Mesenchymal stem cell (in vitro differentiated cells and primary cell): ENCODE measurements around the gene MOB2.

Experiments
- DNase-seq: peaks from one replicate; pipeline ENCODE4 v3.0.0-alpha.2; 2013
- H2AFZ ChIP-seq: one replicate; pipeline ENCODE4 v1.6.1; 2013; ENCODE audit warnings: low read depth, mild to moderate bottlenecking, control low read depth, inconsistent platforms, low read length, moderate library complexity
- H2AK5ac ChIP-seq: 2 replicates; pipeline ENCODE4 v1.6.1; 2013; ENCODE audit warnings: low read length, moderate library complexity, mild to moderate bottlenecking, inconsistent platforms; ENCODE audit not compliant: severe bottlenecking
- H2BK120ac ChIP-seq: one replicate; pipeline ENCODE4 v1.6.1; 2013; ENCODE audit warnings: low read depth, mild to moderate bottlenecking, inconsistent platforms, low read length, moderate library complexity
- H2BK12ac ChIP-seq, 2 experiments: one replicate each; pipeline ENCODE4 v1.6.1; 2013; ENCODE audit warnings: inconsistent platforms in 2 of 2, low read length in 2 of 2, mild to moderate bottlenecking in 2 of 2, moderate library complexity in 2 of 2, control low read depth in 1 of 2
- H2BK15ac ChIP-seq: one replicate; pipeline ENCODE4 v1.6.1; 2013; ENCODE audit warnings: mild to moderate bottlenecking, low read depth, inconsistent platforms; ENCODE audit not compliant: poor library complexity, severe bottlenecking
- H2BK5ac ChIP-seq: 2 replicates; pipeline ENCODE4 v1.6.1; 2013; ENCODE audit warnings: low read depth, mild to moderate bottlenecking, low read length, control low read depth, inconsistent platforms; ENCODE audit not compliant: poor library complexity, severe bottlenecking
- H3K14ac ChIP-seq, 2 experiments: one replicate each; pipeline ENCODE4 v1.6.1; 2013; ENCODE audit warnings: inconsistent platforms in 2 of 2, low read length in 2 of 2, control low read depth in 1 of 2, mild to moderate bottlenecking in 1 of 2, moderate library complexity in 1 of 2
- H3K18ac ChIP-seq, 2 experiments: one replicate each; pipeline ENCODE4 v1.6.1; 2013; ENCODE audit warnings: inconsistent platforms in 2 of 2, low read length in 2 of 2, control low read depth in 1 of 2, low read depth in 1 of 2, mild to moderate bottlenecking in 1 of 2
- H3K23ac ChIP-seq, 2 experiments: one replicate each; pipeline ENCODE4 v1.6.1; 2013; ENCODE audit warnings: inconsistent platforms in 2 of 2, low read length in 2 of 2, mild to moderate bottlenecking in 2 of 2, moderate library complexity in 2 of 2, control low read depth in 1 of 2
- H3K27ac ChIP-seq: 2 replicates; pipeline ENCODE4 v1.5.1; 2013; ENCODE audit warnings: mild to moderate bottlenecking, moderate library complexity, low read length, control low read depth, inconsistent platforms; ENCODE audit not compliant: poor library complexity, severe bottlenecking
- H3K27me3 ChIP-seq, 2 experiments: 2 replicates each; pipeline versions ENCODE4 v1.6.1 to v1.7.0; 2013; ENCODE audit warnings: low read length in 2 of 2, mild to moderate bottlenecking in 2 of 2, moderate library complexity in 2 of 2, control low read depth in 1 of 2, inconsistent platforms in 1 of 2; ENCODE audit not compliant: control insufficient read depth in 1 of 2, insufficient read depth in 1 of 2
- H3K36me3 ChIP-seq, 2 experiments: 2 replicates each; pipeline versions ENCODE4 v1.6.1 to v1.7.0; 2013; ENCODE audit warnings: low read length in 2 of 2, control low read depth in 1 of 2, inconsistent platforms in 1 of 2, low read depth in 1 of 2, mild to moderate bottlenecking in 1 of 2; ENCODE audit not compliant: insufficient read depth in 2 of 2, control insufficient read depth in 1 of 2
- H3K4ac ChIP-seq, 2 experiments: one replicate each; pipeline ENCODE4 v1.6.1; 2013; ENCODE audit warnings: inconsistent platforms in 2 of 2, low read length in 2 of 2, mild to moderate bottlenecking in 2 of 2, moderate library complexity in 2 of 2, control low read depth in 1 of 2, low read depth in 1 of 2
- H3K4me1 ChIP-seq: 2 replicates; pipeline ENCODE4 v1.6.1; 2013; ENCODE audit warnings: low read depth, low read length, control low read depth; ENCODE audit not compliant: control insufficient read depth, insufficient read depth
- H3K4me2 ChIP-seq: 2 replicates; pipeline ENCODE4 v1.6.1; 2013; ENCODE audit warnings: low read length, mild to moderate bottlenecking, inconsistent platforms; ENCODE audit not compliant: poor library complexity, severe bottlenecking
- H3K4me3 ChIP-seq, 2 experiments: 2 replicates each; pipeline versions ENCODE4 v1.5.1 to v1.7.0; 2013; ENCODE audit warnings: low read length in 2 of 2, mild to moderate bottlenecking in 2 of 2, control low read depth in 1 of 2, low read depth in 1 of 2; ENCODE audit not compliant: insufficient read depth in 1 of 2
- H3K79me1 ChIP-seq: replicated peaks from 2 replicates; pipeline ENCODE4 v1.6.1; 2013; ENCODE audit warnings: mild to moderate bottlenecking, control low read depth, low read length, inconsistent platforms; ENCODE audit not compliant: poor library complexity, severe bottlenecking
- H3K9ac ChIP-seq: 2 replicates; pipeline ENCODE4 v1.7.0; 2013; ENCODE audit warnings: mild to moderate bottlenecking, low read length, moderate library complexity
- H3K9me3 ChIP-seq: 2 replicates; pipeline ENCODE4 v1.7.0; 2013; ENCODE audit warnings: mild to moderate bottlenecking, low read length; ENCODE audit not compliant: control insufficient read depth
- H4K8ac ChIP-seq: one replicate; pipeline ENCODE4 v1.6.1; 2013; ENCODE audit warnings: inconsistent platforms, mild to moderate bottlenecking, low read length, moderate library complexity
- H4K91ac ChIP-seq: one replicate; pipeline ENCODE4 v1.6.1; 2013; ENCODE audit warnings: mild to moderate bottlenecking, low read length, inconsistent platforms
- WGBS: methylation state at CpG from one replicate; pipeline ENCODE4 v1.1.7; 2013; ENCODE audit warnings: mixed read lengths; 5-methylcytosine and 5-hydroxymethylcytosine counted together

The MOB2 gene

DNA sequence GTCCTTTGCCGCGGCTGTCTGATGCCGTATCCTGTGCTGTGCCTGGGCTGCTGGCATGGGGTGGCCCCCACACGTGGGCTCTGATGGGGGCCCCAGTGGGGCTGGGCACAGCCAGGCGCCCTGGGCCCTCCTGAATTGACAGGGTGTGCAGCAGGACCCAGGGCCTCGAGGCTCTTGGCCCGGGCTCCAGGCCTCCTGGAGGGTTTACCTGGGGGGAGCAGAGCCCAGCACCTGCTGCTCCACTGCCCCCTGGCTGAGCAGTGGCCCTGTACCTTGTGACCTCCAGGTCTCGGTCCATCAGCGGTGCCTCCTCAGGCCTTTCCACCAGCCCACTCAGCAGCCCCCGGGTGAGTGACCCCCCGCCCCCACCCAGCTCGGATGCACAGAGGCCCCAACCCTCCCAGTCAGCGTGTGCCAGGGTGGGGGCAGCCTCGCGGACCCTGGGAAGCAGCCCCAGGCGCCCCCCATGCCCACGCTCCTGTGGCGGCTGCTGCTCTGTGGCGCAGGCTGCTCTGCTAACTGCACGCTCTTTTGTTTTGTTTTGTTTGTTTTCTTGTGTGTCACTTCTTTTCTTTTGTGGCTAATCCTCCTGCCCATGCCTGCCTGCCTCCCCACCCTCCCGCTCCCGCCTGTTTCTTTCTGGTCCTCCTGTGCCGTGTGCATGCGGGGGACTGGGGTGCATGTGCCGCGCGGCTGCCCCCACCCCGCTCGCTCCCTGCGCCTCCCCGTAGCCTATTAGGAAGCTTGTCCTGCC is 36.9 kb downstream of the MOB2 start:
- peaks cover 10 to 27% of the 10 kb centered on the region in 2 experiments for H3K27me3 ChIP-seq
- no peak overlapping the region for H2BK12ac ChIP-seq
- 87% methylated on average over 29 of the region's 31 CpGs for WGBS

DNA sequence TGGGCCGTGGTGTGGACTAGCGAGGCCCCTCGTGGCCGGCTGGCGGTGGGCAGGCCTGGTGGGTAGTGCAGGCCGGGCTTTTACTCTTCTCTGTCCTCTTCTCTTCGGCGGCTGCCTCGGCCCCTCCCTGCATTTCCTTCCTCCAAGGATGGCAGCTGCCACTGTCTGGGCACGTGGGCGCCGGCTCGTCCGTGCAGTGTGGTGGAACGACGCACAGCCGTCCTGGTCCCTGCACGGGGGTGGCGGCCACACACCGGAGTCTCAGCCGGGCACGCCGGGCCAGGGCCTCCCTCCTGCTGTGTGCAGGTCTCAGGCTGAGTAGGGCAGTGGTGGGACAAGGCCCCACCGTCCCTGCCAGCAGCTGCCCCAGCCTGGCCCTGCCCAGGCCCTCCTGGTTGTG is 37.7 kb downstream of the MOB2 start:
- 93% methylated on average over 24 of the region's 24 CpGs for WGBS
- no peak for DNase-seq
- H2AK5ac ChIP-seq: no peak overlapping the region
- H3K18ac ChIP-seq: no peak overlapping the region
- no peaks in the 10 kb centered on the region for H3K9me3 ChIP-seq
- no peak overlapping the region for H2BK5ac ChIP-seq
- H2BK120ac ChIP-seq: no peak overlapping the region
- peaks cover 5 to 24% of the 10 kb centered on the region in 2 experiments for H3K27me3 ChIP-seq
- no peaks in the 10 kb centered on the region for H3K79me1 ChIP-seq
- H2BK15ac ChIP-seq: no peak overlapping the region
- no peak overlapping the region for H4K91ac ChIP-seq
- no peak overlapping the region for H3K27ac ChIP-seq
- H3K4me1 ChIP-seq: peaks cover 4% of the 10 kb centered on the region
- H3K4ac ChIP-seq: no peak overlapping the region
- H3K23ac ChIP-seq: no peak overlapping the region
- H2BK12ac ChIP-seq: no peak overlapping the region
- no peak overlapping the region for H4K8ac ChIP-seq
- H3K14ac ChIP-seq: no peak overlapping the region
- H3K36me3 ChIP-seq: peaks cover 0 to 8% of the 10 kb centered on the region in 2 experiments
- H3K4me2 ChIP-seq: no peak overlapping the region
- no peak overlapping the region for H2AFZ ChIP-seq
- H3K4me3 ChIP-seq: no peak overlapping the region
- H3K9ac ChIP-seq: no peak overlapping the region

More for the DNA sequence above, 36.9 kb downstream of the MOB2 start:
- Histone ChIP-seq H2BK120ac (no peak overlapping the region), H2AK5ac (no peak overlapping the region), H2AFZ (no peak overlapping the region), H3K18ac (no peak overlapping the region), H4K91ac (no peak overlapping the region), H2BK5ac (no peak overlapping the region), H3K14ac (no peak overlapping the region), H3K9ac (no peak overlapping the region), H3K4ac (no peak overlapping the region), H3K4me1 (peaks cover 3% of the 10 kb centered on the region), H4K8ac (no peak overlapping the region), H3K27ac (no peak overlapping the region), H3K4me3 (no peak overlapping the region), H3K9me3 (no peaks in the 10 kb centered on the region), H3K23ac (no peak overlapping the region), H3K36me3 (peaks cover 0 to 8% of the 10 kb centered on the region in 2 experiments), H2BK15ac (no peak overlapping the region), H3K4me2 (no peak overlapping the region), H3K79me1 (no peaks in the 10 kb centered on the region)
- no peak for DNase-seq

DNA sequence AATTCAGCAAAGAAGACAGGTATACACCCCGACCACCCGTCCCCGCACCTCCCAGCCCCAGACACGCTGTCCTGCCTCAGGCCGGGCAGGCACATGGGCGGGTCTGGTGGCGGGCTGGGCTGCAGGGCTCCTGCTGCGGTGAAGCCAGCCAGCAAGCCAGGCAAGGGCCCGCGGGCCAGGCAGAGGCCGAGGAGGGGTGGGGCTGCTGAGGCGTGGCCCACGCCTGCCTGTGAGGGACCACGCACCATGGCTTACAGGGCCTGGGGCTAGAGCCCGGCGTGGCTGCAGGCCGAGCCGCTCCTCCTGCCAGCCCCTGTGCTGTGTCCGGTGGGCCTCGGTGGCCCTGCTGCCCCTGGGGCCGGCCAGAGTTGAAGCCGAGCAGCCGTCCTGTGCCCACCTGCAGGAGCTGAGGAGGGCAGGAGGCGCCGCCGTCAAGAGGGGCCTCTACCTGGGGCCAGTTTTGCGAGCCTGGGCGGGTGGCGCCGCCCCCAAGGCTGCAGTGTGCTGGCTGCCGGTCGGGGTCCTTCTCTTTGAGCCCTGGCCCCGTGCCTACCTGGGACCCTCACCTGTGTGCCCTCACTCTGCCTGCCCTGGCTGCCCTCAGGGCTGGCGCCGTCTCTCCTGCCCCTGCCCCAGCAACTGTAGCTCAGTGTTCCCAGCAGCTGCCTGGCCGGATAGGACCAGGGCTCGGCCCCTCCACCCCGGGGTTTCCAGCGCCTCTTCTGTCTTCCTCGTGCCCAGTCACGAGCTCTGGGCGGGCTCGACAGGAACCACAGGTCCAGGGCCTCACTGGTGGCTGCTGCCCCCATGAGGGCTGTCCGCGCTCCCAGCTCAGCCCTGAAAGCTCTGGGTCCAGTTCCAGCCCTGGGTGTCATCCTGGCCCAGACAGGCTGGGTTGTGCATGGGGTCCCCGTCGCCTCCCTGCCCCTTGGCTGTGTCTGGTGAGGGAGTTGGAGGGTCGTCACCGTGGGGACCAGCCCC is 38.4 kb downstream of the MOB2 start:
- Histone ChIP-seq H3K79me1 (no peaks in the 10 kb centered on the region), H2AK5ac (no peak overlapping the region)
- 88% methylated on average over 47 of the region's 49 CpGs for WGBS

DNA sequence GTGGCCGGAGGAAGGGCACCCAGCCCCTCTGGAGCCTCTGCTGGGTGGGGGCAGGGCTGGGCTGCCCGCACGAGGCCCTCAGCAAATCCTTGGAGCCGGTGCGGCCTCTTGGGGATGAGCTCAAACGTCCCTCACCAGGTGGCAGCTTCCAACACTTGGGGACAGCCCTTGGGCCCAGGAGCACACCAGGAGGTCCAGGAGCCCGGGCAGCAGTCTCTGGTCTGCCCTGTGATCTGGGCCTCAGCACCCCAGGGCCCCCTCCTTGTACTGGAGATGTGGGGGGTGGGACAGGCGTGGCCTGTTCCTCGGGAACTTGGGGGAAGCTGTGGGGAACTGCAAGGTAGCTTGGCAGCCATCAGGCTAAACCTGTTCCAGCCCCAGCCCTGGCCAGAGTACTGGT is 40.0 kb downstream of the MOB2 start:
- WGBS: 82% methylated on average over 9 of the region's 9 CpGs
- Histone ChIP-seq H3K27me3 (peaks cover 0 to 2% of the 10 kb centered on the region in 2 experiments), H3K79me1 (no peaks in the 10 kb centered on the region)

More for the DNA sequence above, 38.4 kb downstream of the MOB2 start:
- Histone ChIP-seq H4K8ac (no peak overlapping the region), H3K27ac (no peak overlapping the region), H3K36me3 (peaks cover 0 to 8% of the 10 kb centered on the region in 2 experiments), H3K18ac (peak overlapping the region in 1 of 2 experiments; percentile 12), H4K91ac (no peak overlapping the region), H2BK120ac (no peak overlapping the region), H3K4me1 (peaks cover 5% of the 10 kb centered on the region), H2BK15ac (peak overlapping the region; percentile 52), H3K14ac (no peak overlapping the region), H2AFZ (no peak overlapping the region), H3K4ac (no peak overlapping the region), H3K9ac (no peak overlapping the region), H3K27me3 (peaks cover 3 to 17% of the 10 kb centered on the region in 2 experiments), H2BK5ac (no peak overlapping the region), H3K9me3 (no peaks in the 10 kb centered on the region), H2BK12ac (no peak overlapping the region), H3K4me2 (no peak overlapping the region), H3K23ac (no peak overlapping the region), H3K4me3 (peak overlapping the region in 1 of 2 experiments; percentile 31)
- DNase-seq: no peak

More for the DNA sequence above, 40.0 kb downstream of the MOB2 start:
- Histone ChIP-seq H3K4me1 (peaks cover 5% of the 10 kb centered on the region), H2BK15ac (no peak overlapping the region), H4K8ac (no peak overlapping the region), H3K9ac (no peak overlapping the region), H3K4ac (no peak overlapping the region), H3K4me3 (no peak overlapping the region), H4K91ac (no peak overlapping the region), H3K18ac (no peak overlapping the region), H2AFZ (no peak overlapping the region), H3K36me3 (peaks cover 0 to 8% of the 10 kb centered on the region in 2 experiments), H2AK5ac (no peak overlapping the region), H3K4me2 (no peak overlapping the region), H2BK12ac (no peak overlapping the region), H3K23ac (no peak overlapping the region), H2BK120ac (no peak overlapping the region), H3K27ac (no peak overlapping the region), H2BK5ac (no peak overlapping the region), H3K14ac (no peak overlapping the region), H3K9me3 (no peaks in the 10 kb centered on the region)
- DNase-seq: no peak
